Measurements from ENCODE around the gene RAB27A. TPM values are rescaled to one million over a fixed set of nuclear protein-coding genes. Genes with fewer than 3 reads are reported as not detected.

Gene RAB27A
- total RNA-seq, 4 donors from 2014 or later: 1.1 to 3.2 (median 1.8) TPM

- DNase-seq (no peak), ATAC-seq (no peak)
- TF ChIP-seq POLR2A (IDR thresholded peaks at IDR 0.05) (no peak), CTCF (IDR thresholded peaks at IDR 0.05 in 4 of 5, conservative IDR thresholded peaks at IDR 0.05 in 1 of 5) (no peak)
- intact Hi-C loops (cut with DNase I; ENCODE audit: low total_unique reads) (no loop called here), in situ Hi-C loops (cut with MboI; ENCODE audit: low sequenced_read_pairs in 4 of 4) (no loop called here)
- Histone ChIP-seq H3K27me3 (no peaks in the 10 kb centered on the region), H3K27ac (no peak overlapping the region), H3K36me3 (no peaks in the 10 kb centered on the region), H3K4me1 (no peaks in the 10 kb centered on the region), H3K9me3 (no peaks in the 10 kb centered on the region), H3K4me3 (no peak overlapping the region)
Measured at GRCh38 chr15:55239440-55240124, 50.0 kb downstream of the RAB27A start.

GRCh38 chr15:55238877-55239276, 50.7 kb downstream of the RAB27A start:
- no peak overlapping the region for H3K4me3 ChIP-seq
- intact Hi-C loops (cut with DNase I; ENCODE audit: low total_unique reads) (no loop called here), in situ Hi-C loops (cut with MboI; ENCODE audit: low sequenced_read_pairs in 4 of 4) (no loop called here)
- no peak for ATAC-seq
- no peaks in the 10 kb centered on the region for H3K36me3 ChIP-seq
- H3K27me3 ChIP-seq: no peaks in the 10 kb centered on the region
- no peak for DNase-seq
- no peak overlapping the region for H3K27ac ChIP-seq
- no peaks in the 10 kb centered on the region for H3K9me3 ChIP-seq
- TF ChIP-seq CTCF (IDR thresholded peaks at IDR 0.05 in 4 of 5, conservative IDR thresholded peaks at IDR 0.05 in 1 of 5) (no peak), POLR2A (IDR thresholded peaks at IDR 0.05) (no peak)
- H3K4me1 ChIP-seq: no peaks in the 10 kb centered on the region

GRCh38 chr15:55237219-55238130, 52.1 kb downstream of the RAB27A start:
- no peaks in the 10 kb centered on the region for H3K27me3 ChIP-seq
- TF ChIP-seq CTCF (IDR thresholded peaks at IDR 0.05 in 4 of 5, conservative IDR thresholded peaks at IDR 0.05 in 1 of 5): no peak
- TF ChIP-seq POLR2A (IDR thresholded peaks at IDR 0.05): no peak
- no peak overlapping the region for H3K4me3 ChIP-seq
- no peak for DNase-seq
- no peak overlapping the region for H3K27ac ChIP-seq
- H3K36me3 ChIP-seq: no peaks in the 10 kb centered on the region
- no peaks in the 10 kb centered on the region for H3K4me1 ChIP-seq
- intact Hi-C loops (cut with DNase I; ENCODE audit: low total_unique reads) (no loop called here), in situ Hi-C loops (cut with MboI; ENCODE audit: low sequenced_read_pairs in 4 of 4) (no loop called here)
- no peak for ATAC-seq
- H3K9me3 ChIP-seq: no peaks in the 10 kb centered on the region

- TF ChIP-seq POLR2A (IDR thresholded peaks at IDR 0.05): no peak
- TF ChIP-seq CTCF (IDR thresholded peaks at IDR 0.05 in 4 of 5, conservative IDR thresholded peaks at IDR 0.05 in 1 of 5): no peak
- in situ Hi-C loops (cut with MboI; ENCODE audit: low sequenced_read_pairs in 4 of 4) (no loop called here), intact Hi-C loops (cut with DNase I; ENCODE audit: low total_unique reads) (no loop called here)
- no peak overlapping the region for H3K27ac ChIP-seq
- H3K4me1 ChIP-seq: no peaks in the 10 kb centered on the region
- DNase-seq: no peak
- H3K27me3 ChIP-seq: no peaks in the 10 kb centered on the region
- no peaks in the 10 kb centered on the region for H3K9me3 ChIP-seq
- ATAC-seq: no peak
- H3K4me3 ChIP-seq: no peak overlapping the region
- H3K36me3 ChIP-seq: no peaks in the 10 kb centered on the region
Measured at GRCh38 chr15:55235546-55236036, 54.0 kb downstream of the RAB27A start.

Data from gastrocnemius medialis (tissue), 4 donors.